Measurements from ENCODE around the gene HNF1A.

GRCh38 chr12:120972870-120973543 lies 5.3 kb upstream of the HNF1A start:
- TF ChIP-seq POLR2A (IDR thresholded peaks at IDR 0.05; ENCODE audit: low read depth, low read length) (no peak), POLR2AphosphoS5 (IDR thresholded peaks at IDR 0.05; ENCODE audit: low read depth, low read length) (no peak)
